Activated CD4-positive, alpha-beta T cell treated with anti-CD3 and anti-CD28 coated beads for 48 hours (primary cell): ENCODE results near the gene ZC3H8.
"Not testable (repeated sequence)": the region's sequence is repeated elsewhere in the genome, so short reads cannot be mapped to it uniquely, and the experiment has no call there.

Source experiments
- DNase-seq: peaks from one replicate; pipeline ENCODE4 v3.0.0-alpha.2; 2020

ZC3H8 gene

GRCh38 chr2:112259509-112260294 is 4.9 kb upstream of the ZC3H8 start:
- DNase-seq = peak; percentile 90

- DNase-seq = peak; percentile 39
These were observed 2.7 kb upstream of the ZC3H8 start for GRCh38 chr2:112257575-112257974.

GRCh38 chr2:112256654-112257053 is 1.8 kb upstream of the ZC3H8 start:
- DNase-seq = no peak

GRCh38 chr2:112255875-112256274 is 1.0 kb upstream of the ZC3H8 start:
- no peak for DNase-seq

GRCh38 chr2:112253261-112253815 is 1.5 kb downstream of the ZC3H8 start:
- DNase-seq = no peak

GRCh38 chr2:112251271-112251670 is 3.6 kb downstream of the ZC3H8 start:
- no peak for DNase-seq

GRCh38 chr2:112244854-112245253 is 10.0 kb downstream of the ZC3H8 start:
- DNase-seq = no peak

GRCh38 chr2:112243233-112243632 is 11.6 kb downstream of the ZC3H8 start:
- DNase-seq = no peak

GRCh38 chr2:112242384-112242783 is 12.5 kb downstream of the ZC3H8 start:
- DNase-seq = no peak

- no peak for DNase-seq
These were observed 15.0 kb downstream of the ZC3H8 start for GRCh38 chr2:112239862-112240261.

- no peak for DNase-seq
These were observed 24.5 kb downstream of the ZC3H8 start for GRCh38 chr2:112230371-112230770.

GRCh38 chr2:112229348-112229747 is 25.5 kb downstream of the ZC3H8 start:
- DNase-seq = no peak

GRCh38 chr2:112220831-112221230 is 34.0 kb downstream of the ZC3H8 start:
- DNase-seq = no peak

GRCh38 chr2:112220186-112220585 is 34.7 kb downstream of the ZC3H8 start:
- no peak for DNase-seq

- DNase-seq = no peak
These were observed 37.0 kb downstream of the ZC3H8 start for GRCh38 chr2:112217854-112218253.

GRCh38 chr2:112216167-112216566 is 38.7 kb downstream of the ZC3H8 start:
- no peak for DNase-seq

- DNase-seq = not testable (repeated sequence)
These were observed 46.9 kb downstream of the ZC3H8 start for GRCh38 chr2:112207905-112208304.

- no peak for DNase-seq
These were observed 50.4 kb downstream of the ZC3H8 start for GRCh38 chr2:112204411-112204810.

GRCh38 chr2:112201696-112202430 is 53.0 kb downstream of the ZC3H8 start:
- no peak for DNase-seq

GRCh38 chr2:112199188-112199587 is 55.7 kb downstream of the ZC3H8 start:
- no peak for DNase-seq

GRCh38 chr2:112198780-112199179 is 56.1 kb downstream of the ZC3H8 start:
- DNase-seq = no peak

- DNase-seq = no peak
These were observed 57.0 kb downstream of the ZC3H8 start for GRCh38 chr2:112197868-112198267.

GRCh38 chr2:112195950-112196349 is 58.9 kb downstream of the ZC3H8 start:
- DNase-seq = no peak

- DNase-seq = no peak
These were observed 59.6 kb downstream of the ZC3H8 start for GRCh38 chr2:112195167-112195766.
